GM13977 (cell line): ENCODE results near the gene CRYGN.

Experiments used
- DNase-seq: peaks from one replicate; pipeline ENCODE4 v3.0.0; 2012; ENCODE audit warnings: low spot score
- CTCF ChIP-seq: IDR thresholded peaks from 2 replicates; pipeline ENCODE4 v1.5.1; 2012; ENCODE audit warnings: mild to moderate bottlenecking, control low read depth; ENCODE audit not compliant: insufficient read depth; ENCODE audit errors: extremely low read depth, missing control alignments
- in situ Hi-C: fragments of 300-500 bp; cut with MboI; formaldehyde crosslinking; loops from one replicate; pipeline ENCODE4 v1.12.0; 2022; ENCODE audit warnings: low sequenced_read_pairs, low pct_unique_long_range_greater_than_20kb, mixed read lengths, inconsistent platforms; ENCODE audit not compliant: unreplicated experiment

Gene CRYGN

GRCh38 chr7:151454305-151454704 is 14.4 kb upstream of the CRYGN start:
- no peak for DNase-seq
- in situ Hi-C loops: no loop called here

GRCh38 chr7:151453326-151453791 is 13.4 kb upstream of the CRYGN start:
- no peak for TF ChIP-seq CTCF
- no peak for DNase-seq
- in situ Hi-C loops: no loop called here

More at GRCh38 chr7:151454305-151454704, 14.4 kb upstream of the CRYGN start:
- TF ChIP-seq CTCF: no peak

GRCh38 chr7:151452680-151453325 is 12.9 kb upstream of the CRYGN start:
- no peak for DNase-seq
- in situ Hi-C loops: no loop called here
- no peak for TF ChIP-seq CTCF

- DNase-seq: no peak
- in situ Hi-C loops: no loop called here
- no peak for TF ChIP-seq CTCF
Observed at GRCh38 chr7:151451626-151452571, 12.0 kb upstream of the CRYGN start.

- in situ Hi-C loops: no loop called here
- no peak for TF ChIP-seq CTCF
- DNase-seq: no peak
Observed at GRCh38 chr7:151451156-151451555, 11.2 kb upstream of the CRYGN start.

- no peak for DNase-seq
- TF ChIP-seq CTCF: no peak
- in situ Hi-C loops: no loop called here
Observed at GRCh38 chr7:151449990-151450389, 10.0 kb upstream of the CRYGN start.
